Measurements from ENCODE around the gene PCDHGA1.
"Not testable (repeated sequence)": the region's sequence is repeated elsewhere in the genome, so short reads cannot be mapped to it uniquely, and the experiment has no call there.

The PCDHGA1 gene

GRCh38 chr5:141330299-141331080 is at the start of gene PCDHGA1:
Gene PCDHGA1 (plus strand): TSS chr5:141330514.
- DNase-seq (ENCODE audit: low read depth in 2 of 2) = no peak

- DNase-seq (ENCODE audit: low read depth in 2 of 2) = no peak
Observed at GRCh38 chr5:141298376-141298775, 31.9 kb upstream of the PCDHGA1 start.

DNA sequence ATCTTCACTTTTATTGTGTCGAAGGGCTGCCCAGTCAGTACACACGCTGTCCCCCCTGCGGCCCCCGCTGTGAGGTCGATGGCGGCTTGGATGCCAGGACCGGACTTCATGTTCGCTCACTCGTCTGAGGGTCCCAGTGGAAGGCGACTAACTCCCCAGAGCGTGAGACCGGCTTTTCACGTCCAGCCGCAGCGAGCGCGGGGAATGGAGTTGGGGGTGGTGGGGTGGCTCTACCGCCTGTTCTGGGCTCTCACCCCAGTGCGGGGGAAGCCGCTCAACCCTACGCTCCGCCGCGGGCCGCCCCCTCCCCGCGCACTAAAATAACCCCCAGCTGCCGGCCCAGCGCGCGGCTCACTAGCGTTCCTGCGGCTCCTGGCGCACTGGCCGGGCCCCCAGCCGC is 26.6 kb upstream of the PCDHGA1 start, which contains the start of gene SLC25A2:
SLC25A2 (minus strand) TSS at position 294 of the 400 bp plus-strand sequence; CDS start at position 110, 184 bp downstream.
- DNase-seq (ENCODE audit: low read depth in 2 of 2) = no peak

DNA sequence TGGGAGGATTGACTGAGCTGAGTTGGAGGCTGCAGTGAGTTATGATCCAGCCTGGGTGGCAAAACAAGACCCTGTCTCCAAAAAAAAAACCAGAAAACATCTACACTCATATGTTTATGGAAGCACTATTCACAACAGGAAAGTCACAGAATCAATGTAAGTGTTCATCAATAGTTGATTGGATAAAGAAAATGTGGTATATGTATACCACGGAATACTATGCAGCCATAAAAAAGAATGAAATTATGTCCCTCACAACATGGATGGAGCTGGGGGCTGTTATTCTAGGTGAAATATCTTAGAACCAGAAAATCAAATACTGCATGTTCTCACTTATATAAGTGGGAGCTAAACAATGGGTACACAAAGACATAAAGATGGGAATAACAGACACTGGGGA is 23.7 kb upstream of the PCDHGA1 start:
- no peak for DNase-seq (ENCODE audit: low read depth in 2 of 2)

- DNase-seq (ENCODE audit: low read depth in 2 of 2) = no peak
Observed at GRCh38 chr5:141313711-141314110, 16.6 kb upstream of the PCDHGA1 start.

DNA sequence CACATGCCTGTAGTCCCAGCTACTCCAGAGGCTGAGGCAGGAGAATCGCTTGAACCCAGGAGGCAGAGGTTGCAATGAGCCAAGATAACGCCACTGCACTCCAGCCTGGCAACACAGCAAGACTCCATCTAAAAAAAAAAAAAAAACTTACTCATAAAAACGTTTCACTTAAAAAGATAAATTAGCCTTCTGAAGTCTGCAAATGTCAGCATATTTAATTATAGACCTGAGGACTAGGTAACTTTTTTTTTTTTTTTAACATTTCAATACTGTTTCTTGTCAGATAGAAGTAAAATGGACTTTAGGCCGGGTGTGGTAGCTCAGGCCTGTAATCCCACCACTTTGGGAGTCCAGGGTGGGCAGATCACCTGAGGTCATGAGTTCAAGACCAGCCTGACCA is 13.4 kb upstream of the PCDHGA1 start:
- DNase-seq (ENCODE audit: low read depth in 2 of 2) = not testable (repeated sequence)

GRCh38 chr5:141319202-141319601 is 11.1 kb upstream of the PCDHGA1 start:
- DNase-seq (ENCODE audit: low read depth in 2 of 2) = no peak

DNA sequence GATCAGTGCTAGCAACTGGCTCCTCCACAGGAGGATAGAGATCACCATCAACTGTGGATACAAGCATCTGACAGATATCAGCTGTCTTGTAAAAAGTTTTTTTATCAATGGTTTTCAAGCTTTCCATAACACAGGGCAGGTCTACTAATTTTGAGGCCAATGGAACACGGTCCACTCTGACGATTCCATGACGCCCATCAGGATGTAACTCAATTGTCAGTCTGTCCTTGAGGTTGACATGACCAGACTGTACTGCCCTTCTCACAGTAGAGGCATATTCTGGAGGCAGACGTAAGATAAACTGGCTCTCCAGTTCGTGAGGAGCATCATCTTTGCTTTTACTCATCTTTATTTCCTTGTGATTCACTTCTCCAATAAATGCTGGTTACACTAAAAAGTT is 10.6 kb upstream of the PCDHGA1 start:
- no peak for DNase-seq (ENCODE audit: low read depth in 2 of 2)

DNA sequence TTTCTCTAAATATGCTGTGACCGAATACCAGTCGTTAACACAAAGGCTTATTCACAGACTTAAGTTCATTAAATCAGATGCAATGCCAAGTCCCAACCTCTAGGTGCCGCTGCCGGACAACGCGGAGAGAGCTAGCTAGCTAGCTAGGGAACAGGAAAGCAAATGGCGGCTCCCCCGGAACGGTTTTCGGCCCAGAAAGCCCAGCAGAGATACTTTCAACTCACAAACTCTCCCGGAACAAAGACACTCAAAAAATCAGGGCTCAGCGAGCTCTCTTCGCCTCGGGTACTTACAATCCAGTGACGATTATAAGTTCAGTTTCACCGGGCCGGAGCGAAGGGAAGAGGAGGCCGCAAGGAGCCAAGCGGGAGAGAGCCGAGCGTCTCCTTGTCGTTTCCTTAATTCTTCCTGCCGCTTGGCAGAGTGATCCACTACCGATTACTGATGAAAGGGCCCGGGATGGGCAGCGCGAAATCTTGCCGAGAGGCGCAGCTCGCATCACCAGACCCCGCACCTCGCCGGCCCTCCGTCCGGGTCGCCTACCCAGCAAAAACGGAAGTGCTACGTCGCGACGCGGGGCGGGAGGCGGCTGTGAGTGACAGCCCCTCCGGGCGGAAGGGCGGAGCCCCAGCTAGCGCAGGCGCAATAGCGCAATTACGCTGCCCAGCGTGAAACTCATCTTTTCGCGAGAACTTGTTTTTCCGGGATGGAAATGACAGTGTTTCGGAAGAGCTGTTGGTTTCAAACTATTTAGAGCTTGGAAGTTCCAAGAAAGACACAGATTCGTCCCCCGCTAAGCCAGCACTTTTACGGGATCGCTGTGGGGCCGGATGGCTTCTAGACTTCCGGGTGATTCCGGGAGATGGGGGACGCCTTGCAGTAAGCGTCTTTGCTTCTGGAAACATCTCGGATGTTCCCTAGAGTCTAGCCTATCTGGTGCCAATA is 9.8 kb upstream of the PCDHGA1 start, which contains the start of gene TAF7:
TAF7 (minus strand) TSS at position 560 of the 945 bp plus-strand sequence. CDS start 740 bp downstream, outside the sequence.
- DNase-seq (ENCODE audit: low read depth in 2 of 2) = peak; percentile 82 to 86

GRCh38 chr5:141322261-141322660 is 8.1 kb upstream of the PCDHGA1 start:
- no peak for DNase-seq (ENCODE audit: low read depth in 2 of 2)

DNA sequence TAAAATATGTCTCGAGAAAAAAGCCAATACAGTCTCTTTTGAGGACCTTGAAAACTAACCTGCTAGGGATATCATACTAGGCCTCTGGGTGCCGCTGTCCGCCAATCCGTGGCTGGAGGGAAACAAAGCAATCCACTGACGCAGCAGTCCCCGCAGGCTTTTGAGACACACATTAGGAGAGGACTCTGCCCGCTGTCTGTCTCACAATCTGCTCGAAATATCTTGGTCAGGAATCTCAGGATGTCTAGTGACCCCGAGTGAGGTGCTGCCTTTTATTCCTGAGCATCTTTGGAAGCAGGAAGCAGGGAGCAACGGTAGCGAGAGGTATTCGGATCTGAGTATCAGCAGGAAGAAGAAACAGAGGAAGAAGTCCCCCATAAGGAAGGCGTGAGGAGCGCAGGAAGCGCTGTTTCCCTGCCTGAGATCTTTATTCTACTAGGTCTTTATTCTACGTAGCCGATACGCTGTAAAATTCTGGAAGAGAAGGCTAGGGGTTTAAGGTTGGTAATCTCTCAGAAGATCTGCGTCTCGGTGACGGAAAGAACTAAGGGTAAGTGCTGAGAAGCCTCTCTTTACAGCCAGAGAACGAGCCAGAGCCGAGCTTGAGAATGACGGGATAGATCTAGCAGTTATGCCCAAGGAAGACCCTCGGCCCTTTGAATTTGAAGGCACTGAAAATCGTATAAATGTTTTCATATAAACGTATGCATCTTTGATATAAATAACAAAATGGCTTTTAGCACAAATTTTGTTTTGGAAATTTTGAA is 4.0 kb upstream of the PCDHGA1 start:
- DNase-seq (ENCODE audit: low read depth in 2 of 2) = peak; percentile 33 to 41

GRCh38 chr5:141328231-141328630 is 2.1 kb upstream of the PCDHGA1 start:
- no peak for DNase-seq (ENCODE audit: low read depth in 2 of 2)

DNA sequence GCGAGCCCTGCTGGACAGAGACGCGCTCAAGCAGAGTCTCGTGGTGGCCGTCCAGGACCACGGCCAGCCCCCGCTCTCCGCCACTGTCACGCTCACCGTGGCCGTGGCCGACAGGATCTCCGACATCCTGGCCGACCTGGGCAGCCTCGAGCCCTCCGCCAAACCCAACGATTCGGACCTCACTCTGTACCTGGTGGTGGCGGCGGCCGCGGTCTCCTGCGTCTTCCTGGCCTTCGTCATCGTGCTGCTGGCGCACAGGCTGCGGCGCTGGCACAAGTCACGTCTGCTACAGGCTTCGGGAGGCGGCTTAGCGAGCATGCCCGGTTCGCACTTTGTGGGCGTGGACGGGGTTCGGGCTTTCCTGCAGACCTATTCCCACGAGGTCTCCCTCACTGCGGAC is 2.3 kb downstream of the PCDHGA1 start:
- not testable (repeated sequence) for DNase-seq (ENCODE audit: low read depth in 2 of 2)

DNA sequence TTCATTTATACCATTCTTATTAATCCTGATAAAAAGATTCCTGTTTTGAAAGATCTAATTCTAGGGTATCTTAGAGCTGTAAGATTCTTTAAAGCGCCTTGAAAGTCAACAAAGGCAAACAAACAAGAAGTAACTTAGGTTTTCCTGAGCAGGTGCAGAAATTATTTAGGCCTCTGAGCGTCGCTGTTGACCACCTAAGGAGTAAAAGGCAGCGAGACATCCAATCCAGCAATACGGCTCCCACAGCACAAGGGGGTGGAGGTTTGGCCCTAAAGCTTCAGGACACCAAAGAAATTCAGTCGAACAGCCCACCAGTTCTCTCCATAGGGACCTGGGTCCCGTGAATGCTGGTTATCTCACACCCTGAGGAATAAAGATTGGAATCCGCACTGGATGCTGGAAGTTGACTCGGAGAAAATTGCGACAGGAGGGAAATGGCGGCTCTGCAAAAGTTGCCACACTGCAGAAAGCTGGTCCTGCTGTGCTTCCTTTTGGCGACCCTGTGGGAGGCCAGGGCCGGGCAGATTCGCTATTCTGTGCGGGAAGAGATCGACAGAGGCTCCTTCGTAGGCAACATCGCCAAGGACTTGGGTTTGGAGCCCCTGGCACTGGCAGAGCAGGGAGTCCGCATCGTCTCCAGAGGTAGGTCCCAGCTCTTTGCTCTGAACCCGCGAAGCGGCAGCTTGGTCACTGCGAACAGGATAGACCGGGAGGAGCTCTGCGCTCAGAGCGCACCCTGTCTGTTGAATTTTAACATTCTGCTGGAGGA is 8.4 kb downstream of the PCDHGA1 start, which contains the start of gene PCDHGA2:
PCDHGA2 (plus strand) TSS at position 223 of the 769 bp plus-strand sequence.
- no peak for DNase-seq (ENCODE audit: low read depth in 2 of 2)

DNA sequence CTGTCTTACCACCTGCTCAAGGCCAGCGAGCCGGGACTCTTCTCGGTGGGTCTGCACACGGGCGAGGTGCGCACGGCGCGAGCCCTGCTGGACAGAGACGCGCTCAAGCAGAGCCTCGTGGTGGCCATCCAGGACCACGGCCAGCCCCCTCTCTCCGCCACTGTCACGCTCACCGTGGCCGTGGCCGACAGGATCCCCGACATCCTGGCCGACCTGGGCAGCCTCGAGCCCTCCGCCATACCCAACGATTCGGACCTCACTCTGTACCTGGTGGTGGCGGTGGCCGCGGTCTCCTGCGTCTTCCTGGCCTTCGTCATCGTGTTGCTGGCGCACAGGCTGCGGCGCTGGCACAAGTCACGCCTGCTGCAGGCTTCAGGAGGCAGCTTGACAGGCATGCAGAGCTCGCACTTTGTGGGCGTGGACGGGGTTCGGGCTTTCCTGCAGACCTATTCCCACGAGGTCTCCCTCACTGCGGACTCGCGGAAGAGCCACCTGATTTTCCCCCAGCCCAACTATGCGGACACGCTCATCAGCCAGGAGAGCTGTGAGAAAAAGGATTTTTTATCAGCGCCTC is 10.6 kb downstream of the PCDHGA1 start:
- not testable (repeated sequence) for DNase-seq (ENCODE audit: low read depth in 2 of 2)

GRCh38 chr5:141342773-141343172 is 12.5 kb downstream of the PCDHGA1 start:
- no peak for DNase-seq (ENCODE audit: low read depth in 2 of 2)

DNA sequence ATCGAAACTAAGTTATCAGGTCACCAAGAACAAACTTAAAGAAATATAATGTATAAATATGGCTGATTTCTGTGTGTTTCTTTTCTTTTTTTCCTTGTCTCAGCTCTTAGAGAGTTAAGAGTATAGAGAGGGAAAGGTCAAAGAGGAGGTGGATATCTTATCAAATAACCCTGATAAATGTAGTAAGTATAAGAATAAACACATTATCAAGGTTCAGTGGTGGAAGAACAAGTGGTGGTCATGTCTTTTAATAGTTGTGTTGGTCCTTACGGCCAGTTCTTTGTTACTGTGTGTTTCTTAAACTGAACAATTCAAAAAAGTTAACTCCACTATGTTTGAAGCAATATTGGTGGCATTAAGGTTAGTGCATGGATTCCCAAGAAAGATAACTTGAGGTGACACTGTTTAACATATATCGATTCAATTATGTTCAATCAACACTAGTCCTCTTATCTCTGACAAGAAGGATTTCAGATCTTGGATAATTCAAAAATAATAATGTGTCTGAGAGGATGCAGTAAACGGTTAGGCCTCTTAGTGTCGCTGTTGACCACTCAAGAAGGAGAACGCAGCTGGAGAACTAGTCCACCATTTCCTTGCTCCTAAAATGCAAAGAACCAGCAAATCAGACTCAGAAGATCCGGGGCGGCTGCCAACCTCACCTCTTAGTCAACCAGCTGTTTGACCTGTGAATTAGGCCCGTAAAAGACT is 13.1 kb downstream of the PCDHGA1 start, which contains the start of gene PCDHGA3:
PCDHGA3 (plus strand) TSS at position 588 of the 711 bp plus-strand sequence. CDS start 205 bp downstream, outside the sequence.
- DNase-seq (ENCODE audit: low read depth in 2 of 2) = no peak

GRCh38 chr5:141343953-141344463 is 13.7 kb downstream of the PCDHGA1 start:
- DNase-seq (ENCODE audit: low read depth in 2 of 2) = no peak

DNA sequence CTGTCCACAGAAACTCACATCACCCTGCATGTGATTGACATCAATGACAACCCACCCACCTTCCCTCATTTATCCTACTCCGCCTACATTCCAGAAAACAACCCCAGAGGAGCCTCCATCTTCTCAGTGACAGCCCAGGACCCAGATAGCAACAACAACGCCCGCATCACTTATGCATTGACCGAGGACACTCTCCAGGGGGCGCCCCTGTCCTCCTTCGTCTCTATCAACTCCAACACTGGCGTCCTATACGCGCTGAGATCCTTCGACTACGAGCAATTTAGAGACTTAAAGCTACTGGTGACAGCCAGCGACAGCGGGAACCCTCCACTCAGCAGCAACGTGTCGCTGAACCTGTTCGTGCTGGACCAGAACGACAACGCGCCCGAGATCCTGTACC is 15.0 kb downstream of the PCDHGA1 start:
- DNase-seq (ENCODE audit: low read depth in 2 of 2) = no peak

Data from stimulated activated CD8-positive, alpha-beta memory T cell treated with anti-CD3 and anti-CD28 coated beads, Interleukin-15, amount 100 ng/mL, for 48 hours (primary cell).